Neural cell (in vitro differentiated cells): ENCODE results near the gene NOL9. TPM values are rescaled to one million over a fixed set of nuclear protein-coding genes. Genes with fewer than 3 reads are reported as not detected.

Source experiments
- H2AFZ ChIP-seq: fragments of 200-600, 300-800 bp; sonication (generic), shearing (Covaris generic); 2 replicates; pipeline ENCODE4 v1.6.0; 2014; ENCODE audit warnings: low read depth, mild to moderate bottlenecking, antibody characterized with exemption, low read length, moderate library complexity
- H3F3A ChIP-seq: fragments of 200-600 bp; shearing (Covaris generic); 2 replicates; pipeline ENCODE4 v1.6.1; 2016; ENCODE audit warnings: mild to moderate bottlenecking, moderate library complexity, mixed read lengths, antibody characterized with exemption, low read length; ENCODE audit not compliant: insufficient read depth, poor library complexity, severe bottlenecking
- H3K27ac ChIP-seq: fragments of 200-600, 300-800 bp; sonication (generic), shearing (Covaris generic); 2 replicates; pipeline ENCODE4 v1.5.1; 2014; ENCODE audit warnings: mild to moderate bottlenecking, low read length, moderate library complexity
- H3K27me3 ChIP-seq: fragments of 300-800, 200-600 bp; sonication (generic), shearing (Covaris generic); 2 replicates; pipeline ENCODE4 v1.6.0; 2014; ENCODE audit warnings: mild to moderate bottlenecking, low read depth, low read length, moderate library complexity; ENCODE audit not compliant: insufficient read depth
- H3K36me3 ChIP-seq: fragments of 300-800, 200-600 bp; sonication (generic), shearing (Covaris generic); 2 replicates; pipeline ENCODE4 v1.5.1; 2014; ENCODE audit warnings: mild to moderate bottlenecking, antibody characterized with exemption, low read length, moderate library complexity; ENCODE audit not compliant: insufficient read depth
- H3K4me2 ChIP-seq: fragments of 300-800, 200-600 bp; sonication (generic), shearing (Covaris generic); 2 replicates; pipeline ENCODE4 v1.6.0; 2014; ENCODE audit warnings: mild to moderate bottlenecking, low read length
- H3K4me3 ChIP-seq: fragments of 300-800, 200-600 bp; sonication (generic), shearing (Covaris generic); 2 replicates; pipeline ENCODE4 v1.5.1; 2014; ENCODE audit warnings: mild to moderate bottlenecking, low read length, moderate library complexity
- H3K79me2 ChIP-seq: fragments of 200-600 bp; shearing (Covaris generic); replicated peaks from 2 replicates; pipeline ENCODE4 v1.6.0; 2014; ENCODE audit warnings: mild to moderate bottlenecking, low read length, moderate library complexity; ENCODE audit not compliant: insufficient read depth
- H3K9ac ChIP-seq: fragments of 300-800, 200-600 bp; sonication (generic), shearing (Covaris generic); 2 replicates; pipeline ENCODE4 v1.6.1; 2016; ENCODE audit warnings: mild to moderate bottlenecking, low read length, mixed read lengths
- H3K9me2 ChIP-seq: fragments of 200-600 bp; shearing (Covaris generic); 2 replicates; pipeline ENCODE4 v1.6.1; 2016; ENCODE audit warnings: mild to moderate bottlenecking, low read length, mixed read lengths; ENCODE audit not compliant: insufficient read depth
- H3K9me3 ChIP-seq: fragments of 200-600, 300-800 bp; sonication (generic), shearing (Covaris generic); 2 replicates; pipeline ENCODE4 v1.6.1; 2016; ENCODE audit warnings: mild to moderate bottlenecking, mixed run types, low read length, moderate library complexity, mixed read lengths
- H4K20me1 ChIP-seq: fragments of 200-600 bp; shearing (Covaris generic); 2 replicates; pipeline ENCODE4 v1.6.1; 2016; ENCODE audit warnings: mild to moderate bottlenecking, mixed run types; ENCODE audit not compliant: insufficient read depth
- CTCF ChIP-seq: fragments of 450-650 bp; IDR thresholded peaks from 2 replicates; pipeline ENCODE4 v1.5.1; 2014; ENCODE audit warnings: antibody characterized with exemption, mild to moderate bottlenecking, moderate library complexity; ENCODE audit not compliant: poor library complexity, severe bottlenecking
- EP300 ChIP-seq: fragments of 450-650 bp; conservative IDR thresholded peaks from 2 replicates; pipeline ENCODE4 v1.6.1; 2014; ENCODE audit warnings: antibody characterized with exemption, mild to moderate bottlenecking, moderate library complexity; ENCODE audit not compliant: poor library complexity, severe bottlenecking
- EZH2 ChIP-seq: fragments of 200-600, 300-800 bp; shearing (Covaris generic), sonication (generic); IDR thresholded peaks from 2 replicates; pipeline ENCODE4 v1.6.1; 2014; ENCODE audit warnings: antibody characterized with exemption, low read length, borderline replicate concordance, mild to moderate bottlenecking; ENCODE audit not compliant: insufficient read depth, poor library complexity, severe bottlenecking
- MXI1 ChIP-seq: fragments of 450-650 bp; conservative IDR thresholded peaks from 2 replicates; pipeline ENCODE4 v1.6.1; 2014; ENCODE audit warnings: antibody characterized with exemption, mild to moderate bottlenecking; ENCODE audit not compliant: poor library complexity, severe bottlenecking
- POLR2AphosphoS5 ChIP-seq: IDR thresholded peaks from 2 replicates; pipeline ENCODE4 v1.6.1; 2012
- RAD21 ChIP-seq: fragments of 450-650 bp; conservative IDR thresholded peaks from 2 replicates; pipeline ENCODE4 v1.6.1; 2014; ENCODE audit warnings: antibody characterized with exemption, mild to moderate bottlenecking, moderate library complexity
- REST ChIP-seq: IDR thresholded peaks from 2 replicates; pipeline ENCODE4 v1.6.1; 2012; ENCODE audit warnings: borderline replicate concordance
- SMC3 ChIP-seq: fragments of 450-650 bp; conservative IDR thresholded peaks from 2 replicates; pipeline ENCODE4 v1.6.1; 2014; ENCODE audit warnings: antibody characterized with exemption, mild to moderate bottlenecking, moderate library complexity; ENCODE audit not compliant: poor library complexity
- TAF1 ChIP-seq: IDR thresholded peaks from 2 replicates; pipeline ENCODE4 v1.6.1; 2012; ENCODE audit warnings: low read depth
- polyA plus RNA-seq: library from polyadenylated mRNA; depleted of rRNA; stranded (reverse); fragments of >200 nt; gene quantifications from 2 replicates; pipeline ENCODE4 v1.2.3, GENCODE V29; 2014

The NOL9 gene
- polyA plus RNA-seq, 1 donor from 2014 or later, result 30.7 TPM

DNA sequence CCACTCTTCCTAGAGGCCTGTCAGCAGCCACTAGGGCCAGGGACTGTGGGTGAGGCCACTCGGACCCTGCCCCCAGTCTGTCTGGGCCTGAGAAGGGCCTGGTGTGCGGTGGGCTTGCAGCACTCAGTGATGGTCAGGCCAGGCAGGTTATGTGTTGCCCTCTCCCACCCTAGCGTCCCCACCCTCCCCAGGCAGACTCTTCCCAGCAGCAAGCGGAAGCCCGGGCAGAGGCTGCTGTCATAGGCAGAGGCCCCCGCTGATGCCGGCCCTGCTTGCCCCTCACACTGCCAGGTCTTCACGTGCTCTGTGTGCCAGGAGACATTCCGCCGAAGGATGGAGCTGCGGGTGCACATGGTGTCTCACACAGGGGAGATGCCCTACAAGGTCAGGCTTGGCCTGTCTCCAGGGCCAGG, 32.1 kb upstream of the NOL9 start:
- TF ChIP-seq EZH2, result no peak
- no peak for TF ChIP-seq TAF1
- TF ChIP-seq SMC3, result no peak
- TF ChIP-seq REST, result no peak
- TF ChIP-seq RAD21, result no peak
- TF ChIP-seq MXI1, result no peak
- TF ChIP-seq CTCF, result no peak
- no peak for TF ChIP-seq EP300
- no peak for TF ChIP-seq POLR2AphosphoS5
- Histone ChIP-seq H3K36me3 (no peaks in the 10 kb centered on the region), H3K27ac (no peak overlapping the region), H3K79me2 (peaks cover 3% of the 10 kb centered on the region), H3K27me3 (no peaks in the 10 kb centered on the region), H3K9me3 (no peaks in the 10 kb centered on the region), H3F3A (no peaks in the 10 kb centered on the region), H3K4me3 (no peak overlapping the region), H2AFZ (no peak overlapping the region), H3K4me2 (no peak overlapping the region), H3K9ac (no peak overlapping the region), H4K20me1 (no peaks in the 10 kb centered on the region), H3K9me2 (no peaks in the 10 kb centered on the region)

GRCh38 chr1:6585841-6586240, 31.5 kb upstream of the NOL9 start:
- Histone ChIP-seq H3K4me3 (no peak overlapping the region), H3K9me3 (no peaks in the 10 kb centered on the region), H3F3A (no peaks in the 10 kb centered on the region), H3K4me2 (no peak overlapping the region), H4K20me1 (no peaks in the 10 kb centered on the region), H3K9ac (no peak overlapping the region), H3K9me2 (no peaks in the 10 kb centered on the region), H3K27me3 (no peaks in the 10 kb centered on the region), H3K36me3 (no peaks in the 10 kb centered on the region), H3K27ac (no peak overlapping the region), H3K79me2 (peaks cover 8% of the 10 kb centered on the region), H2AFZ (no peak overlapping the region)
- no peak for TF ChIP-seq RAD21
- no peak for TF ChIP-seq CTCF
- no peak for TF ChIP-seq EZH2
- TF ChIP-seq MXI1, result no peak
- no peak for TF ChIP-seq REST
- no peak for TF ChIP-seq TAF1
- TF ChIP-seq POLR2AphosphoS5, result no peak
- TF ChIP-seq SMC3, result no peak
- TF ChIP-seq EP300, result no peak
